Putamen (tissue), 1 donor: ENCODE data around the gene MYO1D.

Experiments used
- DNase-seq: peaks from one replicate; pipeline ENCODE4 v3.0.0-alpha.2; 2016; ENCODE audit warnings: low spot score

The MYO1D gene

DNA sequence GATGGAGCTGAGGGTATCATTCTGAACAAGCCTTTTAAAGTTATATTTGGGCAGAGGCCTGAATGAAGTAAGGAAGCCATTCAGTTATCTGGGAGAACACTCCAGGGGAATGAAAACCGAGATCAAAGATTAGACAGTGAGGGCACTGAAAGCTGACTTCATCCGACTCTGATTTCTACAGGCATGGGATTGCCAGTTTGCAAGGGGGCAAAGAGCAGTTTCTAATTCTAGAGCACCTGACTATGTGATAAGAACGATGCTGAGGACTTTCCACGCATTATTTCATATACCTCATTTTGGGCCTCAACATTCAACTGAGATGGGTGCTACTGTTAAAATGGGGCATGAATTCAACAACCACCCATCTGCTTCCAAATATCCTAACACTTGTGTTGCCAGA is 254.4 kb downstream of the MYO1D start:
- DNase-seq, result no peak

- no peak for DNase-seq
These were observed 255.2 kb downstream of the MYO1D start for GRCh38 chr17:32621612-32622312.

GRCh38 chr17:32615326-32615725 is 261.6 kb downstream of the MYO1D start:
- no peak for DNase-seq

DNA sequence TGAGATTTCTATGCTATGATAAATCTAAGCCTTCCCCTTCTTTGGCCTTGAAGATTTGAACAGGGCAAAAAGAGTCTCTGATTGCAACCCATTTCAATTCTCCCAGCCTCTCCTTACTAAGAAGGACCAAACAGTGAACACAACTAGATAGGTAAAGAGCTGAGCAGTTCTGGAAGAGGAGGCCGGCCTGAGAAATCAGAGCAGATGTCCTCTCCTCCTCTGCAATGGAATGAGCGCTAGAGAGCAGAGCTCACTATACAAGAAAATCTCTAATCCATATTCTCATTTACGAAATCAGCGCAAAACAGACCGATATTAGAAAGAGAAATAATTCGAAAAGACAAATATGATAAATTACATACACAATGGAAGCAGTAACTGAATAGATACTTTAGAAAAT is 266.0 kb downstream of the MYO1D start:
- DNase-seq, result no peak

DNA sequence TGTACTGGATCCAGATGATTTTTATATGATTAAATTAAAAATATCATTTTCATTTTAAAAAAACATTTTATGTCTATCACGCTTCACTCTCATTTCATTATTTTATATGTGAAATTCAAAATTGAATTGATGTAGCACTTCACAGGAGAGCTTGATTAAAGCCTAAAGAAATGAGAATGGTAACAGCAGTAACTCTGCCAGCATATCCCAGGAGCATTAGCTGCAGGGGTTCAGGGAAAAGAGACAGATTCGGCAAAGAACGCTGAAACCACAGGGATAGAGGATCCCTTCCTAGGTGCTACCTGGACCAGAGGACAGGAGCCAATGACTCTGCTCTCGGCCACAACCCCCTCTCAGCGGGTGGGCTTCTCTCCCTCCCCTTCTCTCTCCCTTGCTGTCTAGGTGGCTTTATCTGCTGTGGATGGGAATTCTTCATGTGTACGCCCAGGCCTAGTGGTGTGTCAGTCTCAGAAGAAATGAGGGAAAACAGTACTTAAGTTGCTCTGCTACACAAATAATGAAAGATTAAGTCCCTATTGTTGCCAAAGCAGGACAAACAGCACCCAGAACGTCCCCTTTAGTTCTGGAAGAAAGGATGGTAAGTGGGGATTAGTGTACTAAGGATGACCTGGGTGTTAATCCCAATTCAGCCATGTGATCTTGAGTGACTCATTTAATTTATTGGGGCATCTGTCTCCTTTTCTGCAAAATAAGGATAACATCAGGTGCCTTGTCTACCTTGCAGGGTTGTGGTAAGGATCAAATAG is 266.9 kb downstream of the MYO1D start:
- no peak for DNase-seq

- no peak for DNase-seq
These were observed 267.8 kb downstream of the MYO1D start for GRCh38 chr17:32609085-32609484.

- DNase-seq, result no peak
These were observed 268.7 kb downstream of the MYO1D start for GRCh38 chr17:32608267-32608666.

- peak; percentile 18 for DNase-seq
These were observed 272.0 kb downstream of the MYO1D start for GRCh38 chr17:32604966-32605365.

DNA sequence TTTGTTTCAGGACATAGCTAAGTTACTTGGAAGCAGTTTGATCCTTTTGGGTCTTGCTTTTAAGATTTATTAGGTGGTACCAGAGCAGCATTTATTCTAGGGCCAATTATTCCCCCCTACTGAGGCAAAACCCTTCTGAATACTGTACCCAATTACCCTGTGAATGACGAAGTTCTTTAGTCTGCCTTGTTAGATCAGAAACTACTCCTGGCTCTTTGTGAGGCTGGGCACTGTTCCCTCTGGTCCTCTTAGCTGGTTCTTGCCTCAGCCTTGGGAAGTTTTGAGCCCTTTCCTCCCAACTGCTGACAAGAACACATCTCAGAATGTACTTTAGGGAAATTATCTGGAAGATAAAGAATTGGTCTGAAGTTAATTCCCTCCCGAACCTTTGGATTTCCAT is 274.5 kb downstream of the MYO1D start:
- DNase-seq, result no peak

GRCh38 chr17:32601866-32602265 is 275.1 kb downstream of the MYO1D start:
- DNase-seq, result no peak

DNA sequence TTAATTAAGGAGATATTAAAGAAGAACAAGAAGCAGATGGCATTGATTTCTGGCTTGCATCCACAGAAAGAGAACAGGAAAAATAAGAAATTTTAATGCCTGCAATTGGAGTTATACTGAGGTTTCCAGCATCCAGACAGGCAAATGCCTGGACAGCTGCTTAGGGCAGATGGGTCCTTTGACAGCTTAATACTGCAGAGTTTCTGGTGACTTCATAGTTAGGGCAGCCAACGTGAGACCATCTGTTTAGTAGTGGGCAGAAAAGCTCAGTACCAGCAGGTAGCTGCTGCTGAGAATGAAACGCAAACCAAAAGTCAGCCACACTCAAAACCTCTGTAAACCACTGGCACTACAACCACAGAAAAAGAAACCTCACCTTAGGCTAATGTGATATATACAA is 280.3 kb downstream of the MYO1D start:
- DNase-seq, result no peak

DNA sequence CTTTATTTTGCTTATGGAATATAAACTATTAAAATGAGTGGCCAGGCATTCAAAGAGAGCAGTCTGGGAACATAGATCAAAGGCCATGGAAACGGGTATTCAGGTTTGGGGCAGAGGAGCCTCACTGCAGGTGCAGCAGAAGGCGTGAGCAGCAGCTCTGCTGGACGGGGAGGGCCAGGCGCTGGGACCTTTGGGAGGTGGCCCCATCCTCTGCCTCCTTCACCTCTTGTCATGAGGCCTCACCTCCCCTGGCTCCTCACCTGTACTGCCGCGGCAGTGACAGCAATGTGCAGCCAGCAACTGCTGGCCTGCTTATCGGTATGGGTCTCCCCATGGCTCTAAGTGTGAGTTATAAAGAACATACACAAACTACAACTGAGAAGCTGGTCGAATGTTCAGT is 280.7 kb downstream of the MYO1D start:
- DNase-seq, result no peak

DNA sequence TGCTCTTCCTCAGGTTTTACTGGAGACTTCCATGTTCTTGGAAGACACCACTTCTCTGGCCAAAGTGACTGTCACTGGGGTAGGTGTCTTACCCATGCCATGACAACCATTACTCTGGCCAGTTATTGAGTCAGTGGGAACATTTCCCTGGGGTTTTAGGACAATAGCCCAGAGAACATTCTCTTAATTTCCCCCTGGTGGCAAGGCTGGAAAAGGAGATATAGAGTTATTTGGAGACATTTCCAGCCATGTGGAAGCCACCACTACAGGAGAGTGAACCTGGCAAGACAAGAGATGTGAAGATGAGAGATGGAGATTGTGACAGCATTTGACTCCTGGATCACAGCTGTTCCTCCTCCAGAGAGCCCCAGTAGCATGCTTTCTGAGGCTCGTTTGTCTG is 283.9 kb downstream of the MYO1D start:
- no peak for DNase-seq

DNA sequence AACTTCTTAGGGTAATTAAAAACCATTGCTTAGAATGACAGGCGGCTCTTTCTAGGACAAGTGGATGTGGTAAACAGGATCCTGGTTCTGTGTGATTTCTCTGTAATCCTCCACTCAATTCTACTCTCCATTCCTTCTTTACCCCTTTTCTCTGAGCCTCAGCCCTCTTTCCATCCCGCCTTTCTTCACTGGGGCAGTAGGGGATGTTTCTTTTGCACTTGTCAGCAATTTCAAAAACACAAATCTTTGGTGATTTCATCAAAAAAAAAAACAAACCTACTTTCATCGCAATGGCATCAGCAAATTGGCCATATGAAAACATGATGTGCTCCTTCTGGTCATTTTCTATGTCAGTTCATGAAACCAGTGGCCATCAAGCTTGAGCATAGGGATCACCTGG is 285.5 kb downstream of the MYO1D start:
- no peak for DNase-seq

DNA sequence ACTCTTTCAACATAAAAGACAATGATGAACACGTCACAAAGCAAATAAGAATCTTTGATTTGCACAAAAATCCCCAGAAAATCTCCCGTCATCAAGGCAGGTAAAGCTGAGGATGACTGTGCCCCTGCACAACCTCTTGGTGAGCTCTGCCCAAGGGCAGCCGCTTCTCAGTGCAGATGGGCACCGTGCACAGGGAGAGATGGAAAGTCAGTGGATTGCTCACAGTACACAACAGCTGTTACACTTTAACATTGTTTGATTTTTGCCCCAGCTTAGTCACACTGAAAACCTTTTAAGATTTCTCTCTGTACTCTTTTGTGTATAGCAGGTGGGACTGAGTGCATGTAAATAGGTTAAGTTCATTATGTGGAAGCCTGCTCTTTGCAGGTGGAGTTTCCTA is 285.9 kb downstream of the MYO1D start:
- no peak for DNase-seq

GRCh38 chr17:32588982-32589381 is 287.9 kb downstream of the MYO1D start:
- no peak for DNase-seq

GRCh38 chr17:32588135-32588534 is 288.8 kb downstream of the MYO1D start:
- no peak for DNase-seq

GRCh38 chr17:32586666-32587065 is 290.3 kb downstream of the MYO1D start:
- DNase-seq, result no peak

DNA sequence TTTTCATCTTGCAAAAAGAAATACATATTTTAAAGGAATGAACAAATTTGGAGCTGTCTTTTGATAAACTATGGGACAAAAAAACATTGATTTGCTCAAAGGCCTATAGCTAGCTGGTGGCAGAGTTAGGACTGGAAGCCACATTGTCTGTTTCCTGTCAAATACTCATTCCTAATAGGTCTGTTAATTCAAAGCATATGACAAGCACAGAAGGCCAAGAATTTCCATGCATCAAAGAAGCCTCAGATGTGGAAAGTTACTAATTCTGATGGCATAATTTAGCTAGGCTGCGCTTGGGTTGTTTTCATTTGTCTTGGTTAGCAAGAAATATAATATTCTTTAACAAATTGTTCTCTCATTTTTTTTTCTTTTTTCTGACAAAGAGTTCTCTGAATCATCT is 292.1 kb downstream of the MYO1D start:
- no peak for DNase-seq

- no peak for DNase-seq
These were observed 293.9 kb downstream of the MYO1D start for GRCh38 chr17:32583053-32583452.

GRCh38 chr17:32575852-32576251 is 301.1 kb downstream of the MYO1D start:
- no peak for DNase-seq

DNA sequence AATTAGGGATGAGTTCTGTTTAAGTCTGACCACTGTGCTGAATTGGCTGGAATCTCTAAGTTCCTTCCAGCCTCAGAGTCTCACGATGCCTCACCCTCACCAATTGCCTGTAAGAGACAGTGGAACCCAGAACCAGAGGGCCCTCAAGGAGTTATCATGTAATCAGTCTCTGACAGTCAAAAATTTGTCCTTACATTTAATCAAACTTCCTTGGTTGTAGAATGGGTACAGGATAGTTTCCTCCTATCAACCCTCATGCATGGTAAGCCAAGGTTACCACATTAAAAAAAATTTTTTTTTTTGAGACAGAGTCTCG is 306.9 kb downstream of the MYO1D start:
- no peak for DNase-seq

GRCh38 chr17:32569171-32570080 is 307.5 kb downstream of the MYO1D start:
- no peak for DNase-seq
